GM23338 (cell line): ENCODE measurements around the gene C12orf56. TPM values are rescaled to one million over a fixed set of nuclear protein-coding genes. Genes with fewer than 3 reads are reported as not detected.
A peak's percentile ranks its signal among the peaks of the same experiment; 100 is the strongest.

Source experiments
- ATAC-seq: fragments of 200-7000 bp; cut with Tn5 transposase; 3 replicates; pipeline ENCODE4 v1.9.1; 2020
- DNase-seq: peaks from one replicate; pipeline ENCODE4 v3.0.0-alpha.2; 2015; ENCODE audit warnings: low spot score
- H2AFZ ChIP-seq: fragments of 200-600 bp; sonication (generic); 2 replicates; pipeline ENCODE4 v1.8.0; 2016; ENCODE audit warnings: antibody characterized with exemption, mild to moderate bottlenecking, moderate library complexity
- H3F3A ChIP-seq: fragments of 200-600 bp; sonication (generic); replicated peaks from 2 replicates; pipeline ENCODE4 v1.8.0; 2017; ENCODE audit warnings: antibody characterized with exemption, mixed run types, low read depth
- H3K27ac ChIP-seq: fragments of 200-600 bp; sonication (generic); 2 replicates; pipeline ENCODE4 v1.6.1; 2016; ENCODE audit warnings: low read depth
- H3K27me3 ChIP-seq: fragments of 200-600 bp; sonication (generic); 2 replicates; pipeline ENCODE4 v1.8.0; 2016; ENCODE audit warnings: mild to moderate bottlenecking, mixed run types, moderate library complexity; ENCODE audit not compliant: insufficient read depth
- H3K36me3 ChIP-seq: fragments of 200-600 bp; sonication (generic); 2 replicates; pipeline ENCODE4 v1.8.0; 2016; ENCODE audit warnings: mild to moderate bottlenecking; ENCODE audit not compliant: insufficient read depth
- H3K4me1 ChIP-seq: fragments of 200-600 bp; sonication (generic); 2 replicates; pipeline ENCODE4 v1.8.0; 2016; ENCODE audit warnings: mild to moderate bottlenecking, moderate library complexity; ENCODE audit not compliant: insufficient read depth
- H3K4me2 ChIP-seq: fragments of 200-600 bp; sonication (generic); 2 replicates; pipeline ENCODE4 v1.7.1; 2017; ENCODE audit warnings: mixed run types
- H3K4me3 ChIP-seq: fragments of 200-600 bp; sonication (generic); 2 replicates; pipeline ENCODE4 v1.6.1; 2016; ENCODE audit warnings: mixed run types
- H3K79me2 ChIP-seq: fragments of 200-600 bp; sonication (generic); replicated peaks from 2 replicates; pipeline ENCODE4 v1.8.0; 2017; ENCODE audit warnings: mild to moderate bottlenecking; ENCODE audit not compliant: insufficient read depth
- H3K9me2 ChIP-seq: fragments of 200-600 bp; sonication (generic); 2 replicates; pipeline ENCODE4 v1.8.0; 2017; ENCODE audit not compliant: insufficient read depth
- H4K20me1 ChIP-seq: fragments of 200-600 bp; sonication (generic); replicated peaks from 2 replicates; pipeline ENCODE4 v1.8.0; 2017; ENCODE audit warnings: mild to moderate bottlenecking; ENCODE audit not compliant: insufficient read depth
- H3K27ac Mint-ChIP-seq: 2 replicates; pipeline ENCODE4 v1.8.0; 2020; ENCODE audit warnings: inconsistent platforms, mild to moderate bottlenecking, moderate library complexity, mixed read lengths
- H3K27me3 Mint-ChIP-seq: 3 replicates; pipeline ENCODE4 v1.8.0; 2022; ENCODE audit warnings: low read depth, mild to moderate bottlenecking, moderate library complexity, mixed read lengths, inconsistent platforms; ENCODE audit not compliant: insufficient read depth, poor library complexity
- H3K36me3 Mint-ChIP-seq: 3 replicates; pipeline ENCODE4 v1.8.0; 2021; ENCODE audit warnings: low read depth, mild to moderate bottlenecking, inconsistent platforms, moderate library complexity, mixed read lengths
- H3K4me1 Mint-ChIP-seq: 3 replicates; pipeline ENCODE4 v1.8.0; 2020; ENCODE audit warnings: mild to moderate bottlenecking, inconsistent platforms, mixed read lengths
- H3K4me3 Mint-ChIP-seq: 3 replicates; pipeline ENCODE4 v1.8.0; 2021; ENCODE audit warnings: moderate library complexity, mild to moderate bottlenecking, inconsistent platforms, mixed read lengths
- H3K9me3 Mint-ChIP-seq: 3 replicates; pipeline ENCODE4 v1.8.0; 2020; ENCODE audit warnings: moderate library complexity, mild to moderate bottlenecking, inconsistent platforms, mixed read lengths
- CREB1 ChIP-seq: fragments of 250-450 bp; sonication (Bioruptor Pico); IDR thresholded peaks from 2 replicates; pipeline ENCODE4 v1.5.0; 2020; ENCODE audit warnings: low read depth, mild to moderate bottlenecking, moderate library complexity
- EZH2 ChIP-seq: fragments of 200-600 bp; sonication (generic); IDR thresholded peaks from one replicate; pipeline ENCODE4 v1.8.0; 2017; ENCODE audit warnings: antibody characterized with exemption, mild to moderate bottlenecking, low read depth; ENCODE audit not compliant: unreplicated experiment
- EZH2phosphoT487 ChIP-seq: fragments of 200-600 bp; sonication (generic); IDR thresholded peaks from one replicate; pipeline ENCODE4 v1.8.1; 2018; ENCODE audit warnings: antibody characterized with exemption; ENCODE audit not compliant: unreplicated experiment
- JUNB ChIP-seq: IDR thresholded peaks from one replicate; pipeline ENCODE4 v1.6.1; 2016; ENCODE audit warnings: antibody characterized with exemption; ENCODE audit not compliant: unreplicated experiment
- NANOG ChIP-seq: IDR thresholded peaks from 2 replicates; pipeline ENCODE4 v1.6.1; 2016; ENCODE audit warnings: antibody characterized with exemption, borderline replicate concordance
- POLR2AphosphoS5 ChIP-seq: IDR thresholded peaks from 2 replicates; pipeline ENCODE4 v1.6.1; 2016; ENCODE audit warnings: antibody characterized with exemption, low read depth
- STAT1 ChIP-seq: IDR thresholded peaks from one replicate; pipeline ENCODE4 v1.6.1; 2016; ENCODE audit warnings: antibody characterized with exemption; ENCODE audit not compliant: unreplicated experiment
- ZNF114 ChIP-seq: fragments of 250-450 bp; sonication (Bioruptor Pico); IDR thresholded peaks from 2 replicates; pipeline ENCODE4 v1.5.0; 2020; ENCODE audit warnings: mild to moderate bottlenecking, moderate library complexity
- polyA plus RNA-seq: library from polyadenylated mRNA; unstranded; fragments of >200 nt; fragmentation: Nextera tagmentation; extraction: Ambion mirVana; gene quantifications from 2 replicates; pipeline ENCODE4 v1.2.1, GENCODE V29; 2016
- total RNA-seq: library from RNA; depleted of rRNA; stranded (reverse); fragments of >200 nt; shearing (Covaris generic); gene quantifications from 2 replicates; pipeline ENCODE4 v1.2.3, GENCODE V29; 2014
- TF ChIP-seq, protein P1 (sequence below): fragments of 250-450 bp; sonication (Bioruptor Pico); IDR thresholded peaks from 2 replicates; pipeline ENCODE4 v1.5.0; 2020; ENCODE audit warnings: mild to moderate bottlenecking, moderate library complexity
- TF ChIP-seq, protein P2 (sequence below): IDR thresholded peaks from one replicate; pipeline ENCODE4 v1.6.1; 2018; ENCODE audit warnings: antibody characterized with exemption; ENCODE audit not compliant: unreplicated experiment
- TF ChIP-seq, protein P3 (sequence below), 2 experiments: fragments of 200-600 bp in 1 of 2; sonication (generic) in 1 of 2; conservative IDR thresholded peaks; 2 replicates each; pipeline versions ENCODE4 v1.5.1 to v1.6.1; 2016 to 2017; ENCODE audit warnings: antibody characterized with exemption in 2 of 2, low read depth in 2 of 2, mild to moderate bottlenecking in 2 of 2, moderate library complexity in 1 of 2

C12orf56 gene
- total and polyA plus RNA-seq, 2 experiments from 2014 or later: 6.4 to 9.3 TPM

DNA sequence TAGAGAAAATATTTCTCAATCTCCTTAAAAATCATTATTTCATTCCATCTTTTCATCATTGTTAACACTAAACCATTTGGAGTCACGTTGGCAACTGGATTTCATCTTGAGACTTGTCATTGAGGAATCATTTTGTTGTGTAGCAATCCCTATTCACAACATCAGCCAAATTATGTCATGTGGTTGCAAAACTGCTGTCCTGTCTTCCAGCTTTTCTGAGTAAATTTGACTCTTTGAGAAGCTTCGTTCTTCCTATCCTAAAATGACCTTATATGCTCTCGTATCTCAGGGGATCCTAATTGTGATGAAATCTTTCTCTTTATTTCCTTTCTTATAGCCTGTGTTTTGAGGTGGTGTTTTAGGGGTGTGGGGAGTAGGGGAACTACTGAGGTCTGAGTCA is 137.9 kb downstream of the C12orf56 start:
- Histone ChIP-seq H3K27ac (no peak overlapping the region), H3K79me2 (no peaks in the 10 kb centered on the region), H3K27me3 (no peaks in the 10 kb centered on the region), H3K4me1 (no peaks in the 10 kb centered on the region), H3F3A (no peaks in the 10 kb centered on the region), H3K36me3 (no peaks in the 10 kb centered on the region), H3K9me2 (no peaks in the 10 kb centered on the region), H3K4me2 (no peak overlapping the region), H2AFZ (peak overlapping the region; percentile 75), H4K20me1 (no peaks in the 10 kb centered on the region), H3K4me3 (no peak overlapping the region)
- Mint-ChIP-seq H3K4me3 (no peak overlapping the region), H3K9me3 (no peaks in the 10 kb centered on the region), H3K27me3 (peaks cover 3% of the 10 kb centered on the region), H3K27ac (no peak overlapping the region), H3K4me1 (no peaks in the 10 kb centered on the region), H3K36me3 (no peaks in the 10 kb centered on the region)
- TF ChIP-seq, protein P1, sequence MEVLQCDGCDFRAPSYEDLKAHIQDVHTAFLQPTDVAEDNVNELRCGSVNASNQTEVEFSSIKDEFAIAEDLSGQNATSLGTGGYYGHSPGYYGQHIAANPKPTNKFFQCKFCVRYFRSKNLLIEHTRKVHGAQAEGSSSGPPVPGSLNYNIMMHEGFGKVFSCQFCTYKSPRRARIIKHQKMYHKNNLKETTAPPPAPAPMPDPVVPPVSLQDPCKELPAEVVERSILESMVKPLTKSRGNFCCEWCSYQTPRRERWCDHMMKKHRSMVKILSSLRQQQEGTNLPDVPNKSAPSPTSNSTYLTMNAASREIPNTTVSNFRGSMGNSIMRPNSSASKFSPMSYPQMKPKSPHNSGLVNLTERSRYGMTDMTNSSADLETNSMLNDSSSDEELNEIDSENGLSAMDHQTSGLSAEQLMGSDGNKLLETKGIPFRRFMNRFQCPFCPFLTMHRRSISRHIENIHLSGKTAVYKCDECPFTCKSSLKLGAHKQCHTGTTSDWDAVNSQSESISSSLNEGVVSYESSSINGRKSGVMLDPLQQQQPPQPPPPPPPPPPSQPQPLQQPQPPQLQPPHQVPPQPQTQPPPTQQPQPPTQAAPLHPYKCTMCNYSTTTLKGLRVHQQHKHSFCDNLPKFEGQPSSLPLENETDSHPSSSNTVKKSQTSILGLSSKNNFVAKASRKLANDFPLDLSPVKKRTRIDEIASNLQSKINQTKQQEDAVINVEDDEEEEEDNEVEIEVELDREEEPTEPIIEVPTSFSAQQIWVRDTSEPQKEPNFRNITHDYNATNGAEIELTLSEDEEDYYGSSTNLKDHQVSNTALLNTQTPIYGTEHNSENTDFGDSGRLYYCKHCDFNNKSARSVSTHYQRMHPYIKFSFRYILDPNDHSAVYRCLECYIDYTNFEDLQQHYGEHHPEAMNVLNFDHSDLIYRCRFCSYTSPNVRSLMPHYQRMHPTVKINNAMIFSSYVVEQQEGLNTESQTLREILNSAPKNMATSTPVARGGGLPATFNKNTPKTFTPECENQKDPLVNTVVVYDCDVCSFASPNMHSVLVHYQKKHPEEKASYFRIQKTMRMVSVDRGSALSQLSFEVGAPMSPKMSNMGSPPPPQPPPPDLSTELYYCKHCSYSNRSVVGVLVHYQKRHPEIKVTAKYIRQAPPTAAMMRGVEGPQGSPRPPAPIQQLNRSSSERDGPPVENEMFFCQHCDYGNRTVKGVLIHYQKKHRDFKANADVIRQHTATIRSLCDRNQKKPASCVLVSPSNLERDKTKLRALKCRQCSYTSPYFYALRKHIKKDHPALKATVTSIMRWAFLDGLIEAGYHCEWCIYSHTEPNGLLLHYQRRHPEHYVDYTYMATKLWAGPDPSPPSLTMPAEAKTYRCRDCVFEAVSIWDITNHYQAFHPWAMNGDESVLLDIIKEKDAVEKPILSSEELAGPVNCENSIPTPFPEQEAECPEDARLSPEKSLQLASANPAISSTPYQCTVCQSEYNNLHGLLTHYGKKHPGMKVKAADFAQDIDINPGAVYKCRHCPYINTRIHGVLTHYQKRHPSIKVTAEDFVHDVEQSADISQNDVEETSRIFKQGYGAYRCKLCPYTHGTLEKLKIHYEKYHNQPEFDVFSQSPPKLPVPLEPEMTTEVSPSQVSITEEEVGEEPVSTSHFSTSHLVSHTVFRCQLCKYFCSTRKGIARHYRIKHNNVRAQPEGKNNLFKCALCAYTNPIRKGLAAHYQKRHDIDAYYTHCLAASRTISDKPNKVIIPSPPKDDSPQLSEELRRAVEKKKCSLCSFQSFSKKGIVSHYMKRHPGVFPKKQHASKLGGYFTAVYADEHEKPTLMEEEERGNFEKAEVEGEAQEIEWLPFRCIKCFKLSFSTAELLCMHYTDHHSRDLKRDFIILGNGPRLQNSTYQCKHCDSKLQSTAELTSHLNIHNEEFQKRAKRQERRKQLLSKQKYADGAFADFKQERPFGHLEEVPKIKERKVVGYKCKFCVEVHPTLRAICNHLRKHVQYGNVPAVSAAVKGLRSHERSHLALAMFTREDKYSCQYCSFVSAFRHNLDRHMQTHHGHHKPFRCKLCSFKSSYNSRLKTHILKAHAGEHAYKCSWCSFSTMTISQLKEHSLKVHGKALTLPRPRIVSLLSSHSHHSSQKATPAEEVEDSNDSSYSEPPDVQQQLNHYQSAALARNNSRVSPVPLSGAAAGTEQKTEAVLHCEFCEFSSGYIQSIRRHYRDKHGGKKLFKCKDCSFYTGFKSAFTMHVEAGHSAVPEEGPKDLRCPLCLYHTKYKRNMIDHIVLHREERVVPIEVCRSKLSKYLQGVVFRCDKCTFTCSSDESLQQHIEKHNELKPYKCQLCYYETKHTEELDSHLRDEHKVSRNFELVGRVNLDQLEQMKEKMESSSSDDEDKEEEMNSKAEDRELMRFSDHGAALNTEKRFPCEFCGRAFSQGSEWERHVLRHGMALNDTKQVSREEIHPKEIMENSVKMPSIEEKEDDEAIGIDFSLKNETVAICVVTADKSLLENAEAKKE (CRISPR knock-in tag): no peak
- TF ChIP-seq NANOG (no peak), EZH2 (no peak), POLR2AphosphoS5 (no peak), CREB1 (CRISPR knock-in tag) (no peak), ZNF114 (no peak)
- ATAC-seq (no peak), DNase-seq (no peak)

DNA sequence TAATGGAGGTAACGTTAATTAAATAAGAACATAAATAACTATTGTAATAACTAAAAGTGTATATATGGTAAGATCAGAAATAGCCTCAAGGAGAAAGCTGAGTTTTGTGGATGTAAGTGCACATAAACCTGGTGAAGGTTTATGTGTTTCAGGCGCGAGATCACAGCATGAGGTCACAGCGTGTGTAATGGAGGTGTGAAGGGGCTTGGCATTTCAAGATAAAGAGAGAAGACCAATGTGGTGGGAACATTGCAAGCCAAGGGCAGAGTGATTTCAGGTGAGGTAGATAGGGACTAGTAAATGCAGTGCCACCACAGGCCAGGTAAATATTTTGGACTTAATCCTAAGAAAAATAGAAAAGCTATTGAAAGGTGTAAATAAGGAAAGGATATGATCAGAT is 146.7 kb downstream of the C12orf56 start:
- DNase-seq: no peak
- Histone ChIP-seq H2AFZ (no peak overlapping the region), H3K36me3 (no peaks in the 10 kb centered on the region), H3K4me3 (no peak overlapping the region), H3K27me3 (no peaks in the 10 kb centered on the region), H4K20me1 (no peaks in the 10 kb centered on the region), H3K79me2 (no peaks in the 10 kb centered on the region), H3K27ac (no peak overlapping the region), H3K4me1 (no peaks in the 10 kb centered on the region), H3K9me2 (no peaks in the 10 kb centered on the region), H3F3A (no peaks in the 10 kb centered on the region), H3K4me2 (no peak overlapping the region)
- H3K4me3 Mint-ChIP-seq: no peak overlapping the region
- H3K36me3 Mint-ChIP-seq: no peaks in the 10 kb centered on the region
- peaks cover 6% of the 10 kb centered on the region; the same call in 2 of the 3 replicates for H3K4me1 Mint-ChIP-seq
- H3K9me3 Mint-ChIP-seq: no peaks in the 10 kb centered on the region
- H3K27ac Mint-ChIP-seq: no peak overlapping the region
- ATAC-seq: no peak
- H3K27me3 Mint-ChIP-seq: peaks cover 4% of the 10 kb centered on the region
- no peak for TF ChIP-seq JUNB
- TF ChIP-seq, protein P2, sequence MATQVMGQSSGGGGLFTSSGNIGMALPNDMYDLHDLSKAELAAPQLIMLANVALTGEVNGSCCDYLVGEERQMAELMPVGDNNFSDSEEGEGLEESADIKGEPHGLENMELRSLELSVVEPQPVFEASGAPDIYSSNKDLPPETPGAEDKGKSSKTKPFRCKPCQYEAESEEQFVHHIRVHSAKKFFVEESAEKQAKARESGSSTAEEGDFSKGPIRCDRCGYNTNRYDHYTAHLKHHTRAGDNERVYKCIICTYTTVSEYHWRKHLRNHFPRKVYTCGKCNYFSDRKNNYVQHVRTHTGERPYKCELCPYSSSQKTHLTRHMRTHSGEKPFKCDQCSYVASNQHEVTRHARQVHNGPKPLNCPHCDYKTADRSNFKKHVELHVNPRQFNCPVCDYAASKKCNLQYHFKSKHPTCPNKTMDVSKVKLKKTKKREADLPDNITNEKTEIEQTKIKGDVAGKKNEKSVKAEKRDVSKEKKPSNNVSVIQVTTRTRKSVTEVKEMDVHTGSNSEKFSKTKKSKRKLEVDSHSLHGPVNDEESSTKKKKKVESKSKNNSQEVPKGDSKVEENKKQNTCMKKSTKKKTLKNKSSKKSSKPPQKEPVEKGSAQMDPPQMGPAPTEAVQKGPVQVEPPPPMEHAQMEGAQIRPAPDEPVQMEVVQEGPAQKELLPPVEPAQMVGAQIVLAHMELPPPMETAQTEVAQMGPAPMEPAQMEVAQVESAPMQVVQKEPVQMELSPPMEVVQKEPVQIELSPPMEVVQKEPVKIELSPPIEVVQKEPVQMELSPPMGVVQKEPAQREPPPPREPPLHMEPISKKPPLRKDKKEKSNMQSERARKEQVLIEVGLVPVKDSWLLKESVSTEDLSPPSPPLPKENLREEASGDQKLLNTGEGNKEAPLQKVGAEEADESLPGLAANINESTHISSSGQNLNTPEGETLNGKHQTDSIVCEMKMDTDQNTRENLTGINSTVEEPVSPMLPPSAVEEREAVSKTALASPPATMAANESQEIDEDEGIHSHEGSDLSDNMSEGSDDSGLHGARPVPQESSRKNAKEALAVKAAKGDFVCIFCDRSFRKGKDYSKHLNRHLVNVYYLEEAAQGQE: no peak
- TF ChIP-seq CREB1 (CRISPR knock-in tag): no peak
- TF ChIP-seq, protein P3, sequence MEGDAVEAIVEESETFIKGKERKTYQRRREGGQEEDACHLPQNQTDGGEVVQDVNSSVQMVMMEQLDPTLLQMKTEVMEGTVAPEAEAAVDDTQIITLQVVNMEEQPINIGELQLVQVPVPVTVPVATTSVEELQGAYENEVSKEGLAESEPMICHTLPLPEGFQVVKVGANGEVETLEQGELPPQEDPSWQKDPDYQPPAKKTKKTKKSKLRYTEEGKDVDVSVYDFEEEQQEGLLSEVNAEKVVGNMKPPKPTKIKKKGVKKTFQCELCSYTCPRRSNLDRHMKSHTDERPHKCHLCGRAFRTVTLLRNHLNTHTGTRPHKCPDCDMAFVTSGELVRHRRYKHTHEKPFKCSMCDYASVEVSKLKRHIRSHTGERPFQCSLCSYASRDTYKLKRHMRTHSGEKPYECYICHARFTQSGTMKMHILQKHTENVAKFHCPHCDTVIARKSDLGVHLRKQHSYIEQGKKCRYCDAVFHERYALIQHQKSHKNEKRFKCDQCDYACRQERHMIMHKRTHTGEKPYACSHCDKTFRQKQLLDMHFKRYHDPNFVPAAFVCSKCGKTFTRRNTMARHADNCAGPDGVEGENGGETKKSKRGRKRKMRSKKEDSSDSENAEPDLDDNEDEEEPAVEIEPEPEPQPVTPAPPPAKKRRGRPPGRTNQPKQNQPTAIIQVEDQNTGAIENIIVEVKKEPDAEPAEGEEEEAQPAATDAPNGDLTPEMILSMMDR (conservative IDR thresholded peaks at IDR 0.05; ENCODE audit: low read depth in 2 of 2): no peak
- no peak for TF ChIP-seq EZH2
- no peak for TF ChIP-seq EZH2phosphoT487
- no peak for TF ChIP-seq POLR2AphosphoS5
- TF ChIP-seq STAT1: no peak
